ENCODE measurements around the gene BAIAP2. TPM values are rescaled to one million over a fixed set of nuclear protein-coding genes. Genes with fewer than 3 reads are reported as not detected.
"Not testable (repeated sequence)": the region's sequence is repeated elsewhere in the genome, so short reads cannot be mapped to it uniquely, and the experiment has no call there.

Gene BAIAP2
- total RNA-seq, 8 experiments from 2014 or later: 10.2 to 42.0 (median 28.6) TPM

DNA sequence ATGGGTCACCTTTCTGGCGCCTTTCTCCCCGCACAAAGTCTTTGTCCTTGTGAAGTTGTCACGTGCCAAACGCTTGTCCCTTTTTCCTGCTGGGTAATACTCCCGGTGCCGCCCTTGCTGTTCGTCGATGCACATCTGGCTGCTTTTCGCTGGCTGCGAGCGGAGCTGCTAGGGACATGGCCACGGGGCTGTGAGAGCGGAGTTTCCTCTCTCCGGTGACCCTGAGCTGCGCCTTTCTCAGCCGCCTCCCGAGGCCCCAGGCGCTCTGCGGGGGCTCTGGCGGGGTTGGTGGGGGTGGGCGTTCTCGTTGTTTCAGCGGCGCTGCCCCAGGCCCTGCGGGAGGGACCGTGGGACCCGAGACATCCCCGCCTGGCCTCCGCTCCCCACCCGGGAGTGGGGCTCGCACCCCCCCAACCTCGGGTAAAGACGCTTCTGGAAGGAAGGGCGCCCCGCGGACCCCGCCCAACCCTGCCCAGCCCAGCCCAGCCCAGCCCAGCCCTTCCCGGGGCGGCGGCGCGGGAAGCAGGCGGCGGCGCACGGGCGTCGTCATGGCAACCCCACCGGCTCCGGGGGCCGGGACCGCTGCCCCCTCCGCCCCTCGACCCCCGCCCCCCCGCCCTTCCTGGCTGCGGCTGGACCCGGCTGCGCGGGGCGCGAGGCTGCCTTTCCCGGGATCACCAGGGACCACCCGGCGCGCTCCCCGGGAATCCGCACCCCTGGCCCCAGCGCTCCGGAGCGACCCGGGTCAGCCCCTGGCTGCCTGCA is 31.1 kb upstream of the BAIAP2 start:
- H3K4me1 ChIP-seq (replicated peaks in 1 of 2): peaks cover 5 to 25% of the 10 kb centered on the region in 2 donors
- peak overlapping the region in 1 of 2 donors; percentile 84 for H3K27ac ChIP-seq
- peak; percentile 31 to 87 (median 78) for ATAC-seq (replicated peaks in 6 of 8)
- 0 to 20% (median 13%) methylated on average over 2 to 4 of the region's 72 CpGs; no CpG with 5 or more reads in 4 of the 10 experiments for WGBS, 10 experiments
- peak overlapping the region; percentile 32 to 49 (median 38) for H3K4me3 ChIP-seq
- in situ Hi-C loops (cut with MboI; ENCODE audit: low pct_unique_long_range_greater_than_20kb in 2 of 9, low sequenced_read_pairs in 9 of 9, unreplicated experiment in 9 of 9): loop anchor here in 2 of 9 experiments (25.0 kb wide), 2 partner anchors 108 to 233 kb away; partner anchors contain the start of genes NDUFAF8 (in 1 of the 2) and TEPSIN (in 1 of the 2)

GRCh38 chr17:81006891-81007290 is 28.1 kb upstream of the BAIAP2 start:
- Histone ChIP-seq H3K4me1 (replicated peaks in 1 of 2) (peaks cover 5 to 24% of the 10 kb centered on the region in 2 donors), H3K4me3 (no peak overlapping the region), H3K27ac (no peak overlapping the region)
- ATAC-seq (replicated peaks in 6 of 8): no peak
- 42 to 94% (median 67%) methylated on average over 6 to 9 of the region's 10 CpGs; no CpG with 5 or more reads in 1 of the 10 experiments for WGBS, 10 experiments
- in situ Hi-C loops (cut with MboI; ENCODE audit: low pct_unique_long_range_greater_than_20kb in 2 of 9, low sequenced_read_pairs in 9 of 9, unreplicated experiment in 9 of 9): loop anchor here in 2 of 9 experiments (25.0 kb wide), 2 partner anchors 105 to 230 kb away; partner anchors contain the start of genes NDUFAF8 (in 1 of the 2) and TEPSIN (in 1 of the 2)

- no peak overlapping the region for H3K27ac ChIP-seq
- in situ Hi-C loops (cut with MboI; ENCODE audit: low pct_unique_long_range_greater_than_20kb in 2 of 9, low sequenced_read_pairs in 9 of 9, unreplicated experiment in 9 of 9): loop anchor here in 2 of 9 experiments (25.0 kb wide), 2 partner anchors 104 to 229 kb away; partner anchors contain the start of genes NDUFAF8 (in 1 of the 2) and TEPSIN (in 1 of the 2)
- no peak overlapping the region for H3K4me3 ChIP-seq
- peaks cover 5 to 13% of the 10 kb centered on the region in 2 donors for H3K4me1 ChIP-seq (replicated peaks in 1 of 2)
- ATAC-seq (replicated peaks in 6 of 8): no peak
- 20 to 90% (median 69%) methylated on average over 2 to 6 of the region's 11 CpGs; no CpG with 5 or more reads in 4 of the 10 experiments for WGBS, 10 experiments
These were observed 26.8 kb upstream of the BAIAP2 start for GRCh38 chr17:81008140-81008539.

- no peak for ATAC-seq (replicated peaks in 6 of 8)
- 20 to 90% (median 74%) methylated on average over 1 to 12 of the region's 14 CpGs; no CpG with 5 or more reads in 4 of the 10 experiments for WGBS, 10 experiments
- H3K4me1 ChIP-seq (replicated peaks in 1 of 2): peaks cover 0 to 5% of the 10 kb centered on the region in 2 donors
- no peak overlapping the region for H3K27ac ChIP-seq
- no peak overlapping the region for H3K4me3 ChIP-seq
- in situ Hi-C loops (cut with MboI; ENCODE audit: low pct_unique_long_range_greater_than_20kb in 2 of 9, low sequenced_read_pairs in 9 of 9, unreplicated experiment in 9 of 9): loop anchor here in 2 of 9 experiments (25.0 kb wide), 2 partner anchors 103 to 228 kb away; partner anchors contain the start of genes NDUFAF8 (in 1 of the 2) and TEPSIN (in 1 of the 2)
These were observed 25.8 kb upstream of the BAIAP2 start for GRCh38 chr17:81009136-81009535.

- in situ Hi-C loops (cut with MboI; ENCODE audit: low pct_unique_long_range_greater_than_20kb in 2 of 9, low sequenced_read_pairs in 9 of 9, unreplicated experiment in 9 of 9): loop anchor here in 2 of 9 experiments (25.0 kb wide), 2 partner anchors 101 to 226 kb away; partner anchors contain the start of genes NDUFAF8 (in 1 of the 2) and TEPSIN (in 1 of the 2)
- Histone ChIP-seq H3K27ac (no peak overlapping the region), H3K4me3 (no peak overlapping the region), H3K4me1 (replicated peaks in 1 of 2) (no peaks in the 10 kb centered on the region)
- ATAC-seq (replicated peaks in 6 of 8): no peak
- 40 to 95% (median 60%) methylated on average over 1 to 2 of the region's 2 CpGs; no CpG with 5 or more reads in 3 of the 10 experiments for WGBS, 10 experiments
These were observed 24.0 kb upstream of the BAIAP2 start for GRCh38 chr17:81010935-81011334.

DNA sequence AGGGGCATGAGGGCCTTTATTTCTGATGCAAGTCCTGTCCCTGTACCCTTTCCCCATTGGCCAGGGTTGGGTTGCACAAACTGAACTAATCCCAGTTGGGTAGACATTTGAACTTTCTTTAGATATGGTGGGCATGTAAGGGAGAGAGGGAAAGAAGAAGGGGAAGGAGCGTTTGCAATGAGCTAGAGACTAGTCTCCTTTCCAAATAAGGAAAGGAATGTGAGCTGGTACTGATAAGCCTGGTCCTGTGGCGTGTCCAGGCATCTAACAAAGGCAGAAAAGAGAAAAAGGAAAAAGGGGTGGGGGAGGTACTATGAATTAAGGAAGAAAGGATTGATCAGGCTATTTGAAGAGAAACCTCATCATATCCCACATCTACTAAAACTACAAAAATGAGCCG is 23.0 kb upstream of the BAIAP2 start:
- Histone ChIP-seq H3K27ac (no peak overlapping the region), H3K4me3 (no peak overlapping the region), H3K4me1 (replicated peaks in 1 of 2) (no peaks in the 10 kb centered on the region)
- in situ Hi-C loops (cut with MboI; ENCODE audit: low pct_unique_long_range_greater_than_20kb in 2 of 9, low sequenced_read_pairs in 9 of 9, unreplicated experiment in 9 of 9): loop anchor here in 2 of 9 experiments (25.0 kb wide), 2 partner anchors 100 to 225 kb away; partner anchors contain the start of genes NDUFAF8 (in 1 of the 2) and TEPSIN (in 1 of the 2)
- WGBS, 10 experiments: 0 to 100% (median 60%) methylated on average over 1 to 3 of the region's 3 CpGs; no CpG with 5 or more reads in 1 of the 10 experiments
- ATAC-seq (replicated peaks in 6 of 8): no peak

- Histone ChIP-seq H3K4me1 (replicated peaks in 1 of 2) (peaks cover 2% of the 10 kb centered on the region in 2 donors), H3K27ac (no peak overlapping the region), H3K4me3 (no peak overlapping the region)
- in situ Hi-C loops (cut with MboI; ENCODE audit: low pct_unique_long_range_greater_than_20kb in 2 of 9, low sequenced_read_pairs in 9 of 9, unreplicated experiment in 9 of 9): loop anchor here in 2 of 9 experiments (25.0 kb wide), 2 partner anchors 99 to 224 kb away; partner anchors contain the start of genes NDUFAF8 (in 1 of the 2) and TEPSIN (in 1 of the 2)
- WGBS, 10 experiments: 0 to 100% (median 83%) methylated on average over 1 to 6 of the region's 13 CpGs; no CpG with 5 or more reads in 3 of the 10 experiments
- ATAC-seq (replicated peaks in 6 of 8): no peak
These were observed 22.1 kb upstream of the BAIAP2 start for GRCh38 chr17:81012574-81013447.

- WGBS, 10 experiments: 33 to 100% (median 73%) methylated on average over 1 to 6 of the region's 6 CpGs; no CpG with 5 or more reads in 4 of the 10 experiments
- in situ Hi-C loops (cut with MboI; ENCODE audit: low pct_unique_long_range_greater_than_20kb in 2 of 9, low sequenced_read_pairs in 9 of 9, unreplicated experiment in 9 of 9): loop anchor here in 2 of 9 experiments (25.0 kb wide), 2 partner anchors 99 to 224 kb away; partner anchors contain the start of genes NDUFAF8 (in 1 of the 2) and TEPSIN (in 1 of the 2)
- ATAC-seq (replicated peaks in 6 of 8): no peak
These were observed 21.3 kb upstream of the BAIAP2 start for GRCh38 chr17:81013642-81014041.

DNA sequence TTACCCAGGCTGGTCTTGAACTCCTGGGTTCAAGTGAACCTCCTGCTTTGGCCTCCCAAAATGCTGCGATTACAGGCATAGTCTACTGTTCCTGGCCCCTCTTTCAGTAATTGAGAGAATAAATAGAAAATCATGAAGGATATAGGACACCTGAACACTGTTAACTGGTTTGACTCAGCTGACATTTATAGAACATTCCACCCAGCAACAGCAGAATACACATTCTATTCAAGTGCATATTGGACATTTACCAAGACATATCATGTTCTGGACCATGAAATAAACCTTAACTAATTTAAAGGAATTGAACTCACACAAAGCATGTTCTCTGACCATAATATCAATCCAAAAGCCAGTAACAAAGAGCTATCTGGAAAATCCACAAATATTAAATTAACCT is 19.8 kb upstream of the BAIAP2 start:
- WGBS, 10 experiments: 83 to 100% (median 100%) methylated on average over 1 of the region's 1 CpG; no CpG with 5 or more reads in 7 of the 10 experiments
- H3K4me3 ChIP-seq: no peak overlapping the region

More at GRCh38 chr17:81013642-81014041, 21.3 kb upstream of the BAIAP2 start:
- no peak overlapping the region for H3K27ac ChIP-seq
- peaks cover 10% of the 10 kb centered on the region in 2 donors for H3K4me1 ChIP-seq (replicated peaks in 1 of 2)
- H3K4me3 ChIP-seq: no peak overlapping the region

GRCh38 chr17:81016575-81016974 is 18.4 kb upstream of the BAIAP2 start:
- in situ Hi-C loops (cut with MboI; ENCODE audit: low pct_unique_long_range_greater_than_20kb in 2 of 9, low sequenced_read_pairs in 9 of 9, unreplicated experiment in 9 of 9): loop anchor here in 2 of 9 experiments (25.0 kb wide), 2 partner anchors 96 to 221 kb away; partner anchors contain the start of genes NDUFAF8 (in 1 of the 2) and TEPSIN (in 1 of the 2)

More for the DNA sequence above, 19.8 kb upstream of the BAIAP2 start:
- peak in 3 of 8 experiments; percentile 29 to 60 (median 57) for ATAC-seq (replicated peaks in 6 of 8)
- H3K4me1 ChIP-seq (replicated peaks in 1 of 2): peaks cover 10 to 11% of the 10 kb centered on the region in 2 donors
- in situ Hi-C loops (cut with MboI; ENCODE audit: low pct_unique_long_range_greater_than_20kb in 2 of 9, low sequenced_read_pairs in 9 of 9, unreplicated experiment in 9 of 9): loop anchor here in 2 of 9 experiments (25.0 kb wide), 2 partner anchors 97 to 222 kb away; partner anchors contain the start of genes NDUFAF8 (in 1 of the 2) and TEPSIN (in 1 of the 2)
- no peak overlapping the region for H3K27ac ChIP-seq

DNA sequence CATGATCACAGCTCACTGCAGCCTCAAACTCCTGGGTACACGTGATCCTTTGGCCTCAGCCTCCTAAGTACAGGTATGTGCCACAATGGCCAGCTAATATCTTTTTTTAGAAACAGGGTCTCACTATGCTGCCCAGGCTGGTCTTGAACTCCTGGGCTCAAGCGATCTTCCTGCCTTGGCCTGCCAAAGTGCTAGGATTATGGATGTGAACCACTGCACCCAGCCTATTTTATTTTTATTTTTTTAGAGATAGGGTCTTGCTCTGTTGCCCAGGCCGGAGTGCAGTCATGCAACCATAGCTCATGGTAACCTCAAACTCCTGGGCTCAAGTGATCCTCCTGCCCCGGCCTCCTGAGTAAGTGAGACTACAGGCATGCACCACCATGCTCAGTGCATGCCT is 17.6 kb upstream of the BAIAP2 start:
- in situ Hi-C loops (cut with MboI; ENCODE audit: low pct_unique_long_range_greater_than_20kb in 2 of 9, low sequenced_read_pairs in 9 of 9, unreplicated experiment in 9 of 9): loop anchor here in 2 of 9 experiments (25.0 kb wide), 2 partner anchors 95 to 220 kb away; partner anchors contain the start of genes NDUFAF8 (in 1 of the 2) and TEPSIN (in 1 of the 2)
- ATAC-seq (replicated peaks in 6 of 8); H3K4me3 ChIP-seq; H3K27ac ChIP-seq: not testable (repeated sequence)
- H3K4me1 ChIP-seq (replicated peaks in 1 of 2): peaks cover 10 to 11% of the 10 kb centered on the region in 2 donors
- 85 to 100% (median 93%) methylated on average over 1 to 3 of the region's 4 CpGs; no CpG with 5 or more reads in 1 of the 10 experiments for WGBS, 10 experiments

More at GRCh38 chr17:81016575-81016974, 18.4 kb upstream of the BAIAP2 start:
- Histone ChIP-seq H3K27ac (no peak overlapping the region), H3K4me3 (no peak overlapping the region), H3K4me1 (replicated peaks in 1 of 2) (peaks cover 10 to 11% of the 10 kb centered on the region in 2 donors)
- no peak for ATAC-seq (replicated peaks in 6 of 8)
- WGBS, 10 experiments: 51 to 100% (median 96%) methylated on average over 1 to 2 of the region's 2 CpGs

Measured in motor neuron (in vitro differentiated cells).